NOMO-1 treated with DMSO at 0.1 percent for 48 hours (cell line): ENCODE results near the gene CRTC3.

Source experiments
- DNase-seq: peaks from one replicate; lab custom pipeline; 2025; ENCODE audit not compliant: unreplicated experiment; lab: John Stamatoyannopoulos, UW

CRTC3 gene

GRCh38 chr15:90591524-90591923, 61.8 kb downstream of the CRTC3 start:
- no peak for DNase-seq

GRCh38 chr15:90592131-90592881, 62.6 kb downstream of the CRTC3 start:
- DNase-seq, result peak; percentile 70

GRCh38 chr15:90593499-90594158, 63.9 kb downstream of the CRTC3 start:
- no peak for DNase-seq

GRCh38 chr15:90594301-90594738, 64.6 kb downstream of the CRTC3 start:
- peak; percentile 83 for DNase-seq

- no peak for DNase-seq
Measured at GRCh38 chr15:90595763-90596155, 66.0 kb downstream of the CRTC3 start.

- DNase-seq, result no peak
Measured at GRCh38 chr15:90596943-90597342, 67.2 kb downstream of the CRTC3 start.

GRCh38 chr15:90597577-90597976, 67.9 kb downstream of the CRTC3 start:
- DNase-seq, result no peak

- peak; percentile 50 for DNase-seq
Measured at GRCh38 chr15:90598031-90598577, 68.4 kb downstream of the CRTC3 start.

- no peak for DNase-seq
Measured at GRCh38 chr15:90598679-90599078, 69.0 kb downstream of the CRTC3 start.

GRCh38 chr15:90599116-90599515, 69.4 kb downstream of the CRTC3 start:
- no peak for DNase-seq

- no peak for DNase-seq
Measured at GRCh38 chr15:90599644-90600043, 69.9 kb downstream of the CRTC3 start.

- no peak for DNase-seq
Measured at GRCh38 chr15:90600954-90601353, 71.2 kb downstream of the CRTC3 start.

GRCh38 chr15:90603893-90604292, 74.2 kb downstream of the CRTC3 start:
- peak; percentile 19 for DNase-seq

GRCh38 chr15:90606641-90607040, 76.9 kb downstream of the CRTC3 start:
- DNase-seq, result no peak

GRCh38 chr15:90607361-90607760, 77.6 kb downstream of the CRTC3 start:
- no peak for DNase-seq

GRCh38 chr15:90609242-90610180, 79.8 kb downstream of the CRTC3 start:
- no peak for DNase-seq

- no peak for DNase-seq
Measured at GRCh38 chr15:90610190-90610589, 80.5 kb downstream of the CRTC3 start.

- DNase-seq, result no peak
Measured at GRCh38 chr15:90611157-90611556, 81.4 kb downstream of the CRTC3 start.

- DNase-seq, result no peak
Measured at GRCh38 chr15:90617171-90617570, 87.4 kb downstream of the CRTC3 start.

- DNase-seq, result no peak
Measured at GRCh38 chr15:90617668-90618097, 88.0 kb downstream of the CRTC3 start.
